ENCODE results near the gene ESRRG. TPM values are rescaled to one million over a fixed set of nuclear protein-coding genes. Genes with fewer than 3 reads are reported as not detected.

The ESRRG gene
- total and polyA plus RNA-seq, 4 donors, result 0.07 to 0.47 (median 0.20) TPM

DNA sequence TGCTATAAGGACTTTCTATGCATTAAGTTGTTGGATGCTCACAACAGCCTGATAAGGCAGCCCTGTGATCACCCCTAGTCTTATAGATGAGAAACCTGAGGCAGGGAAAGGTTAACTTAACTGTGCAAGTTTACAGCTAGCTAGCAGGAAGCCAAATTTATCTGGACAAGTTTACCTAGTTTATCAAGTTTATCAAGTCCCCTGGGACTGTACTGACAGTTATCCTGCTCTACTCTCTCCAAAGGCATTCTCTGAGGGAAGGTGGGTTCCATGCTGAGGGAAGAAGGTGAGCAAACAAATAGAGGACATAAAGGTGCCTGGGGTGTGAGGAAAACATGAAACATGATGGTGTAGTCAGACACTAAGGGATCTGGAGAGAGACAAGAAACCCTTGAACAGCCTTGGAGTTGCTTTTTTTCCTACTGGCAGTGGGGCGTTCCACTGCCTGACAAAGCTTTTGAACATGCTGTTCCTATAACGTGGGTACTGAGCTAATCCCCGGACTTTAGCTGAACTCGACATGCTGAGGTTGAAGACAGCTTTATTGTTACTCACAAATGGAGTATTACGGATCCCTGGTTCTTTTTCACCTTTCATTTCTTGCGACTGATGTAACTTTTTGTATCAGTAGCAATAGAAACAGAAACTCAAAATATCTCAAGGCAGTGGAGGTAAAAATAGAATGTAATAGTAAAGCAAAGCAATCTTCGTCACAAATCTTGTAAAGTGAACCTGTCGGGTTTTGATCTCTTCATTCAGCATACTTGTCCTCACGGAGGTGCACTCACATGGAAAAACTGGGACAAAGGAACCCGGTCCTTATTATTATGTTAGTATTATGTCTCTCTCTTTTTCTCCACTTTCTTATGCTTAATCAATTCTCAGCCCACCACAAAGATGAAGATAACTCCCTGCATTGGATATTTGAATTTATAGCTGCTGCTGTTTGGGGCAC lies 42.4 kb upstream of the ESRRG start:
- H3K36me3 ChIP-seq (ENCODE audit: control insufficient read depth in 4 of 4, insufficient read depth in 3 of 4, low read depth in 1 of 4, low read length in 3 of 4), result no peaks in the 10 kb centered on the region
- no peaks in the 10 kb centered on the region for H3K9me3 ChIP-seq (ENCODE audit: control insufficient read depth in 4 of 4, low read length in 3 of 4)
- 69% methylated on average over 10 of the region's 10 CpGs for WGBS
- no peaks in the 10 kb centered on the region for H3K27me3 ChIP-seq (ENCODE audit: control insufficient read depth in 4 of 4, insufficient read depth in 4 of 4, low read length in 3 of 4)
- TF ChIP-seq FOXA2 (IDR thresholded peaks at IDR 0.05) (no peak), FOXA1 (IDR thresholded peaks at IDR 0.05) (no peak), YY1 (IDR thresholded peaks at IDR 0.05) (no peak), HNF4A (conservative IDR thresholded peaks at IDR 0.05) (no peak), RXRA (IDR thresholded peaks at IDR 0.05) (no peak), HNF4G (IDR thresholded peaks at IDR 0.05) (no peak), JUND (IDR thresholded peaks at IDR 0.05) (no peak)
- TF ChIP-seq, protein P1, sequence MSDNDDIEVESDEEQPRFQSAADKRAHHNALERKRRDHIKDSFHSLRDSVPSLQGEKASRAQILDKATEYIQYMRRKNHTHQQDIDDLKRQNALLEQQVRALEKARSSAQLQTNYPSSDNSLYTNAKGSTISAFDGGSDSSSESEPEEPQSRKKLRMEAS (IDR thresholded peaks at IDR 0.05), result no peak
- TF ChIP-seq, protein P2, sequence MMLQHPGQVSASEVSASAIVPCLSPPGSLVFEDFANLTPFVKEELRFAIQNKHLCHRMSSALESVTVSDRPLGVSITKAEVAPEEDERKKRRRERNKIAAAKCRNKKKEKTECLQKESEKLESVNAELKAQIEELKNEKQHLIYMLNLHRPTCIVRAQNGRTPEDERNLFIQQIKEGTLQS (IDR thresholded peaks at IDR 0.05), result no peak
- TF ChIP-seq, protein P3, sequence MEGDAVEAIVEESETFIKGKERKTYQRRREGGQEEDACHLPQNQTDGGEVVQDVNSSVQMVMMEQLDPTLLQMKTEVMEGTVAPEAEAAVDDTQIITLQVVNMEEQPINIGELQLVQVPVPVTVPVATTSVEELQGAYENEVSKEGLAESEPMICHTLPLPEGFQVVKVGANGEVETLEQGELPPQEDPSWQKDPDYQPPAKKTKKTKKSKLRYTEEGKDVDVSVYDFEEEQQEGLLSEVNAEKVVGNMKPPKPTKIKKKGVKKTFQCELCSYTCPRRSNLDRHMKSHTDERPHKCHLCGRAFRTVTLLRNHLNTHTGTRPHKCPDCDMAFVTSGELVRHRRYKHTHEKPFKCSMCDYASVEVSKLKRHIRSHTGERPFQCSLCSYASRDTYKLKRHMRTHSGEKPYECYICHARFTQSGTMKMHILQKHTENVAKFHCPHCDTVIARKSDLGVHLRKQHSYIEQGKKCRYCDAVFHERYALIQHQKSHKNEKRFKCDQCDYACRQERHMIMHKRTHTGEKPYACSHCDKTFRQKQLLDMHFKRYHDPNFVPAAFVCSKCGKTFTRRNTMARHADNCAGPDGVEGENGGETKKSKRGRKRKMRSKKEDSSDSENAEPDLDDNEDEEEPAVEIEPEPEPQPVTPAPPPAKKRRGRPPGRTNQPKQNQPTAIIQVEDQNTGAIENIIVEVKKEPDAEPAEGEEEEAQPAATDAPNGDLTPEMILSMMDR (IDR thresholded peaks at IDR 0.05; ENCODE audit: low read depth, low read length, missing input control), result no peak
- no peak overlapping the region for H3K9ac ChIP-seq (ENCODE audit: low read depth in 1 of 2, low read length in 2 of 2)
- no peak overlapping the region for H3K4me3 ChIP-seq (ENCODE audit: low read depth in 1 of 3, low read length in 3 of 3)
- H3K27ac ChIP-seq (ENCODE audit: low read depth in 1 of 2, low read length in 2 of 2), result no peak overlapping the region
- H3K4me1 ChIP-seq (ENCODE audit: control insufficient read depth in 4 of 4, insufficient read depth in 4 of 4, low read length in 3 of 4), result no peaks in the 10 kb centered on the region
- DNase-seq (ENCODE audit: low spot score), result no peak

DNA sequence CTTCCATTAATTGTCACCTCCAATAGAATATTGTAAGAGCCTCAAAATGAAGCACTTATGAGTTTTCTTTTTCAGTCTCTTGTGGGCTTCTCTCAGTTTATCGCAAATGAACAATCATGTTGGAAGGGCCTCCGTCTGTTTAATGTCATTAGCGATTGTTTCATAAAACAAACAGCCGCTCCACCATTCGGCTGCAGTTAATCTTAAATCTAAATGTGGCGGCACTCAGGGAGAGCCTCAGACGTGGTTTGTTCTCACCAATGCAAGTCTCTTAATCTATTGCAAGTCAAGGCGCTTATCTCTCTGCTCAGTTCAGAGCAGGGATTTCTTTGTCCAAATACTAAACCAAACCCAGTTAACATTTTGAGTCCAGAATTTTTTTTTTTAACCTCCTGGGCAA lies 34.9 kb upstream of the ESRRG start:
- TF ChIP-seq NR2F2 (IDR thresholded peaks at IDR 0.05) (no peak), TAF1 (conservative IDR thresholded peaks at IDR 0.05) (no peak), ZBTB33 (IDR thresholded peaks at IDR 0.05) (no peak)

DNA sequence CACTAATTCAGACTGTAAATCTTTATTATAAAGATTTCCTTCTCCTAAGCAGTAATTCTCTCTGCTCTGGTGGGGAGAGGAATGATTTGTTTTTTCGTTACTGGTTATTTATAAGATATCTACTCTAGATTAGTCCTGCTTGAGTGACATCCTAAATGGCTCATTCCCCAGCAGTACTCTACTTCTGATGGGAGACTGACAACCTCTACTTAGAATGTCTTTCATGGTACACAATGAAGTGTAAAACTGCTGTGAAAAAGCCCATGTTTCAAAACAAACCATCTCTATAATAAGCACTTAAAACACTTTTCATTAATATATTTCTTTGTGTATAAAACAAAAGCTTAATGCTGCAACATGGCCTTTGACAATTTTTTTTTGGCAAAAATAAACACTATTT lies 33.9 kb upstream of the ESRRG start:
- no peaks in the 10 kb centered on the region for H3K9me3 ChIP-seq (ENCODE audit: control insufficient read depth in 4 of 4, low read length in 3 of 4)
- H3K9ac ChIP-seq (ENCODE audit: low read depth in 1 of 2, low read length in 2 of 2), result no peak overlapping the region
- no peaks in the 10 kb centered on the region for H3K36me3 ChIP-seq (ENCODE audit: control insufficient read depth in 4 of 4, insufficient read depth in 3 of 4, low read depth in 1 of 4, low read length in 3 of 4)
- no peak for DNase-seq (ENCODE audit: low spot score)
- peaks cover 0 to 6% (median 2%) of the 10 kb centered on the region in 4 donors for H3K27me3 ChIP-seq (ENCODE audit: control insufficient read depth in 4 of 4, insufficient read depth in 4 of 4, low read length in 3 of 4)
- H3K4me1 ChIP-seq (ENCODE audit: control insufficient read depth in 4 of 4, insufficient read depth in 4 of 4, low read length in 3 of 4), result no peaks in the 10 kb centered on the region
- H3K27ac ChIP-seq (ENCODE audit: low read depth in 1 of 2, low read length in 2 of 2), result no peak overlapping the region
- H3K4me3 ChIP-seq (ENCODE audit: low read depth in 1 of 3, low read length in 3 of 3), result no peak overlapping the region
- no peak for TF ChIP-seq HNF4A (conservative IDR thresholded peaks at IDR 0.05)
- WGBS, result 63% methylated on average over 1 of the region's 1 CpG

More for the DNA sequence above, 34.9 kb upstream of the ESRRG start:
- no peak for DNase-seq (ENCODE audit: low spot score)
- Histone ChIP-seq H3K27me3 (ENCODE audit: control insufficient read depth in 4 of 4, insufficient read depth in 4 of 4, low read length in 3 of 4) (peaks cover 0 to 6% (median 2%) of the 10 kb centered on the region in 4 donors), H3K27ac (ENCODE audit: low read depth in 1 of 2, low read length in 2 of 2) (no peak overlapping the region), H3K4me3 (ENCODE audit: low read depth in 1 of 3, low read length in 3 of 3) (no peak overlapping the region), H3K9ac (ENCODE audit: low read depth in 1 of 2, low read length in 2 of 2) (no peak overlapping the region), H3K4me1 (ENCODE audit: control insufficient read depth in 4 of 4, insufficient read depth in 4 of 4, low read length in 3 of 4) (no peaks in the 10 kb centered on the region), H3K36me3 (ENCODE audit: control insufficient read depth in 4 of 4, insufficient read depth in 3 of 4, low read depth in 1 of 4, low read length in 3 of 4) (no peaks in the 10 kb centered on the region), H3K9me3 (ENCODE audit: control insufficient read depth in 4 of 4, low read length in 3 of 4) (no peaks in the 10 kb centered on the region)
- 44% methylated on average over 8 of the region's 8 CpGs for WGBS
